ENCODE data around the gene EXT2.

EXT2 gene

DNA sequence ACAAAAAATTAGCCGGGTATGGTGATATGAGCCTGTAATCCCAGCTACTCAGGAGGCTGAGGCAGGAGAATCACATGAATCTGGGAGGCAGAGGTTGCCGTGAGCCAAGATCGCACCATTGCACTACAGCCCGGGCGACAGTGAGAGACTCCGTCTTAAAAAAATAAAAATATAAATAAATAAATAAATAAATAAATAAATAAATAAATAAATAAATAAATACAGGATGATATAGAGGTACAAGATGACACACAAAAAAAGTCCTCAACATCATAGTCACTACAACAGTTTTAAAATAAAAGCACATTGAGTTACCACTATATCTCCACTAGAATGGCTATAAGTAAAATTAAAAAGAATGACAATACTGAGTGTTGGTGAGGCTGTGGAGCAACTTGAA is 116.7 kb downstream of the EXT2 start:
- no peak overlapping the region for H3K4me3 ChIP-seq (ENCODE audit: insufficient read depth, low read depth, low read length)
- H3K4me1 ChIP-seq (ENCODE audit: control insufficient read depth, insufficient read depth, low read length) = no peaks in the 10 kb centered on the region
- H3K36me3 ChIP-seq (ENCODE audit: control insufficient read depth, insufficient read depth, low read length) = no peaks in the 10 kb centered on the region
- peaks cover 5% of the 10 kb centered on the region for H3K27me3 ChIP-seq (ENCODE audit: control insufficient read depth, insufficient read depth, low read length, poor library complexity, severe bottlenecking)
- WGBS, 2 experiments = 92% methylated on average over 3 of the region's 6 CpGs
- H3K9me3 ChIP-seq (ENCODE audit: control insufficient read depth, low read length) = no peaks in the 10 kb centered on the region
- H3K27ac ChIP-seq (ENCODE audit: insufficient read depth, low read depth, low read length, poor library complexity, severe bottlenecking) = no peak overlapping the region

DNA sequence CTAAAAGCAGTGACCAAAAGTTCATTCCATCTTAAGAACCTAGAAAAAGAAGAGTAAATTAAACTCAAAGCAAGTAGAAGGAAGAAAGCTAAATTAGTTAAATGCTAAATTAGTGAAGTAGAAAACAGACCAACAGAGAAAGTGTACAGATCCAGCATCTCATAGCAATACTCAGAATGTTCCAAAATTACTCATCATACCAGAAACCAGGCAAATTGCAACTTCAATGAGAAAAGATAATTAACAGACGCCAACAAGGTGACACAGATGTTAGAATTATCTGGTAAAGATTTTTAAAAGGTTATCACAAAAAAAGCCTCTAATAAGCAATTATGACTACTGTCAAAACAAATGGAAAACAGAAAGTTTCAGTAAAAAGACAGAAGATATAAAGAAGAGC is 117.7 kb downstream of the EXT2 start:
- H3K36me3 ChIP-seq (ENCODE audit: control insufficient read depth, insufficient read depth, low read length) = no peaks in the 10 kb centered on the region
- WGBS, 2 experiments = 100% methylated on average over 1 of the region's 1 CpG; no CpG with 5 or more reads in 1 of the 2 experiments
- H3K4me1 ChIP-seq (ENCODE audit: control insufficient read depth, insufficient read depth, low read length) = no peaks in the 10 kb centered on the region

DNA sequence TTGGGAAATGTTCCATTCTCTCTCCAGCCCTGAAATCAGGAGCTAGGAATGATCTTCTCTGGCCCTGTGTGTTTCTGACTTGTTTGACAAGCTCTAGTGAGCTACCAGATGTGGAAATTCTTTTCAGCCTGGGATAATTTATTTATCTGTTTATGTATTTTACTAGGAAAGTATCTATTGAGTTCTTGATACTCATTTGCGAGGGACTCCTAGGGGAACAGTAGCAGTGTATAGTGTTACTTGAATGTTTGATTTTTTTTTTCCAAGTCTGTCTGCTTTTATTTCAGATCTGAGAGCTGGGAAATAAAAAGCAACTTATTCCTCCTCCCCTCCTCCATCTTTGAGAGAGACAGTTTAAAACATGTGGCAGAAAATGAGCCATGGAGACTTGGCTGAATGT is 122.0 kb downstream of the EXT2 start:
- H3K9me3 ChIP-seq (ENCODE audit: control insufficient read depth, low read length) = no peaks in the 10 kb centered on the region
- H3K27me3 ChIP-seq (ENCODE audit: control insufficient read depth, insufficient read depth, low read length, poor library complexity, severe bottlenecking) = no peaks in the 10 kb centered on the region
- H3K27ac ChIP-seq (ENCODE audit: insufficient read depth, low read depth, low read length, poor library complexity, severe bottlenecking) = no peak overlapping the region
- H3K4me1 ChIP-seq (ENCODE audit: control insufficient read depth, insufficient read depth, low read length) = no peaks in the 10 kb centered on the region
- H3K4me3 ChIP-seq (ENCODE audit: insufficient read depth, low read depth, low read length) = no peak overlapping the region
- WGBS, 2 experiments = 100% methylated on average over 1 of the region's 1 CpG
- H3K36me3 ChIP-seq (ENCODE audit: control insufficient read depth, insufficient read depth, low read length) = no peaks in the 10 kb centered on the region

More for the DNA sequence above, 117.7 kb downstream of the EXT2 start:
- H3K4me3 ChIP-seq (ENCODE audit: insufficient read depth, low read depth, low read length) = no peak overlapping the region
- no peaks in the 10 kb centered on the region for H3K9me3 ChIP-seq (ENCODE audit: control insufficient read depth, low read length)
- peaks cover 5% of the 10 kb centered on the region for H3K27me3 ChIP-seq (ENCODE audit: control insufficient read depth, insufficient read depth, low read length, poor library complexity, severe bottlenecking)
- no peak overlapping the region for H3K27ac ChIP-seq (ENCODE audit: insufficient read depth, low read depth, low read length, poor library complexity, severe bottlenecking)

DNA sequence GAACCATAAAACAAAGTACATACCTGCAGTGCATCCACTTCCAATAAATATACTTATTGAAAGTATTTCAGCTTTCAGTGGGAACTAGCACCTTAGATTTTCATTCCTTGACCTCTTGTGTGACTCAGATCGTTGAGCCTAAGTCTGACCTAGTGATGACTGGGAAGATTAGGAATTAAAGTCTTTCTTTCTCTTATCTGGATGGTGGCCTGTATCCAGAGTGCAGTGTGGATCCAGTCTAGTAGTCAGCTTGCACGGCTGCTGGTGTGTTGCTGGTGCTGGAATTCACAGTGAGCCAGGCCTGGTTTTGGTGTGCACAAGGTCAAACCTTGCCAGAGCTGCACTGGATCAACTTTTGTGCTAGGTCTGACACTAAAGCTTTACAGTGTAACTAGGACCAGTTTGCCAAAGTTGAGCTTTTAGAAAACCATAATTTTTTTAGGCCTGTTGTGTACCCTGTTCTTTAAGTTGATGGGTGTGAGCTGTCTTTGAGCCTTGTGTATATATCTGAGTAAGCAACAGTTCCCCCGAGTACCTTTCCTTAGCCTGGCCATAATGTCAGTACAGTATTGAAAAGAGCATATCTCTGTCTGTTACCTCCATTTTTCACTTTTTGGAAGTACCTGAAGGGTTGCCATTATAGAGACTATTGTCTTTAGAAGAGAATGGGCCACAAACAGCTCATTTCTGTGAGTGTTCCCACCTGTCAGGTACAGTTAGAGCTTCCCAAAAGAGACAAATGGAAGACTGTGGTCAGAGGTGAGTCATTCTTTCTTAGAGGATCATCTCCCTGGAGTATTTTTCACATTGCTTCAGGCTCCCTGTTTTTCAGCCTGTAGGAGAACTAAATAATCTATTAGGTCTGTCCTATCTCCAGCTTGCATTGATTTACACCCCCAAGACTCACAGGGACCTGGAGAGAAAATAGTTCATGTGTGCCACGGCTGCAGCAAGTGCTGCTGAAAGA is 124.6 kb downstream of the EXT2 start:
- Histone ChIP-seq H3K27ac (ENCODE audit: insufficient read depth, low read depth, low read length, poor library complexity, severe bottlenecking) (no peak overlapping the region), H3K4me1 (ENCODE audit: control insufficient read depth, insufficient read depth, low read length) (no peaks in the 10 kb centered on the region), H3K4me3 (ENCODE audit: insufficient read depth, low read depth, low read length) (no peak overlapping the region), H3K9me3 (ENCODE audit: control insufficient read depth, low read length) (no peaks in the 10 kb centered on the region), H3K36me3 (ENCODE audit: control insufficient read depth, insufficient read depth, low read length) (no peaks in the 10 kb centered on the region), H3K27me3 (ENCODE audit: control insufficient read depth, insufficient read depth, low read length, poor library complexity, severe bottlenecking) (no peaks in the 10 kb centered on the region)
- WGBS, 2 experiments = 86 to 94% methylated on average over 4 of the region's 4 CpGs

DNA sequence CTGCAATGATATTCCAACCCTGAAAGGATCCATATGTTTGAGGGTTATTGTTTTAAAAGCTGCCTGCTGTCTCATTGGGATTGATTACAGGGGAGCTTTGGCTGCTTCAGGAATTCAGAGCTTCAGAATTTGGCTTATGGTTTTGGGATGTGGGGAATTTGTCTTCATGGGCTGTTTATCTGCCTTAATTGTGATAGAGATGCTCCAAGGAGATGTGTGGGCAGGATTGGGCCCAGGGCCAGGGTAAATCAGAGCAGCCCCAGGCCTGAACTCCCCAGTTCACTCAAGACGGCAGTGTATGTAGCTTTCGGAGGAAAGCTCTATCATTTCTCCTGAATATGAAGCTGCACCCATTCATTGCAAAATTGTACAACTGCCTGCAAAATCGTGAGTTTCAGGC is 126.0 kb downstream of the EXT2 start:
- no peaks in the 10 kb centered on the region for H3K27me3 ChIP-seq (ENCODE audit: control insufficient read depth, insufficient read depth, low read length, poor library complexity, severe bottlenecking)
- H3K4me3 ChIP-seq (ENCODE audit: insufficient read depth, low read depth, low read length) = no peak overlapping the region
- H3K27ac ChIP-seq (ENCODE audit: insufficient read depth, low read depth, low read length, poor library complexity, severe bottlenecking) = no peak overlapping the region
- no peaks in the 10 kb centered on the region for H3K36me3 ChIP-seq (ENCODE audit: control insufficient read depth, insufficient read depth, low read length)
- 89 to 94% methylated on average over 3 of the region's 3 CpGs for WGBS, 2 experiments
- H3K9me3 ChIP-seq (ENCODE audit: control insufficient read depth, low read length) = no peaks in the 10 kb centered on the region
- H3K4me1 ChIP-seq (ENCODE audit: control insufficient read depth, insufficient read depth, low read length) = no peaks in the 10 kb centered on the region

DNA sequence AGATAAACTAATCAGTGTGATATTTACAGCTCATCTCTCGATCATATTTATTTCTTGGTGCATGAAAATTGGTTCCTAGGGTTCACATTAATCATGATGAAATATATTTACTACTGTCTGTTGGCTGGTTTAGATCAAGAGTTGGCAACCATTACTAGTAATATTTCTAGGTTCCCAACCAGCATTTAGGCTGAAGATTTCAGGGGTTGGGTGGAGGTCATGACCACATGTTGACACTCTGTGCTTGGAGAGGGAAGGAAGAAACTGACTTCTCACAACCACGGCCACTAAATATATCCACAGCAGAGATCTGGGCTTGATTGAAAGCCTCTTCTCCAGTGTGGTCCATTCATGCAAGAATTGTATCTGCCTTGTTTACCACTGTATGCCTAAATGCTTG is 126.5 kb downstream of the EXT2 start:
- 79 to 91% methylated on average over 2 of the region's 2 CpGs for WGBS, 2 experiments
- no peaks in the 10 kb centered on the region for H3K27me3 ChIP-seq (ENCODE audit: control insufficient read depth, insufficient read depth, low read length, poor library complexity, severe bottlenecking)
- H3K9me3 ChIP-seq (ENCODE audit: control insufficient read depth, low read length) = no peaks in the 10 kb centered on the region
- H3K4me3 ChIP-seq (ENCODE audit: insufficient read depth, low read depth, low read length) = no peak overlapping the region
- no peak overlapping the region for H3K27ac ChIP-seq (ENCODE audit: insufficient read depth, low read depth, low read length, poor library complexity, severe bottlenecking)
- H3K4me1 ChIP-seq (ENCODE audit: control insufficient read depth, insufficient read depth, low read length) = no peaks in the 10 kb centered on the region
- H3K36me3 ChIP-seq (ENCODE audit: control insufficient read depth, insufficient read depth, low read length) = no peaks in the 10 kb centered on the region

DNA sequence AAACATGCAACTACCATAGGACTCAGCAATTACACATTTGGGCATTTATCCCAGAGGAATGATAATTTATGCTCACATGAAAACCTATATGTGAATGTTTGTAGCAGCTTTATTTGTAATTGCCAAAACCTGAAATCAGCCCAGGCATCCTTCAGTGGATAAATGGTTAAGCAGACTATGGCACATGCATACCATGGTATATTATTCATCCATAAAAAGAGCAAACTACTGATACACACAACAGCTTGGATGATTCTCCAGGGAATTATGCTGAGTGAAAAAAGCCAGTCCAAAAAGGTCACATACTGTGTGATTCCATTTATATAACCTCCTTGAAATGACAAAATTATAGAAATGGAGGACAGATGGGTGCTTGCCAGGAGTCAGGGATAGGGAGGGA is 127.8 kb downstream of the EXT2 start:
- no peaks in the 10 kb centered on the region for H3K4me1 ChIP-seq (ENCODE audit: control insufficient read depth, insufficient read depth, low read length)
- H3K27ac ChIP-seq (ENCODE audit: insufficient read depth, low read depth, low read length, poor library complexity, severe bottlenecking) = no peak overlapping the region
- H3K4me3 ChIP-seq (ENCODE audit: insufficient read depth, low read depth, low read length) = no peak overlapping the region
- H3K36me3 ChIP-seq (ENCODE audit: control insufficient read depth, insufficient read depth, low read length) = no peaks in the 10 kb centered on the region
- no peaks in the 10 kb centered on the region for H3K9me3 ChIP-seq (ENCODE audit: control insufficient read depth, low read length)
- no peaks in the 10 kb centered on the region for H3K27me3 ChIP-seq (ENCODE audit: control insufficient read depth, insufficient read depth, low read length, poor library complexity, severe bottlenecking)

DNA sequence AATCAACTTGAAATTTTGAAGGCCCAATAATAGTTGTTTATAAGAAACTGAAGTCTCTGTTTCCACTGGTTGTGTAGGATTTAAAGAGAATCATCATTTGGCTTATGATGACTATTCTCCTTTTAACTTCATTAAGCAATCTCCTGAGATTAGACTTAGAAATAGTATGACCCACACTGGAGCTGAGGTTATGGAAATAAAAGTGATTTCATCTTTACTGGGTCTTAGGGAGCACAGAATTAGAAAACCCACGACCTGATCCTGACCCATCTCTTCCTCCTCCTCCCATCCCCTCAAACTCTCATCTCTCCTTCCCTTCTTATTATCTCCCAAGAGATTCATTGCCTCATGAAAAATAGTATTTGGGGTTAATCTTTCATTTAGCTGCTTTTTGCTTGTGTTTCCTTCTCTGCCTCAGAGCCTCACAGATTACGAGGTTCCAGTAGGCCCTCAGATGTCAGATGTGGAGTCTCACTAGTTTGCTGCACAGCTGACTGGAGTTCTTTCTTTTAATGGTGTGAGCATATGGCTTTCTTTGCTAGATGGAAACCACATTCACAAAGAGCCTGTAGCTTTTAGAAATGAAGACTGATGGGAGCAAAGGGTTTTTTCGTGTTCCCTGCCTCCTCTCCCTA is 129.5 kb downstream of the EXT2 start:
- Histone ChIP-seq H3K36me3 (ENCODE audit: control insufficient read depth, insufficient read depth, low read length) (no peaks in the 10 kb centered on the region), H3K27ac (ENCODE audit: insufficient read depth, low read depth, low read length, poor library complexity, severe bottlenecking) (no peak overlapping the region), H3K4me1 (ENCODE audit: control insufficient read depth, insufficient read depth, low read length) (no peaks in the 10 kb centered on the region), H3K9me3 (ENCODE audit: control insufficient read depth, low read length) (no peaks in the 10 kb centered on the region), H3K4me3 (ENCODE audit: insufficient read depth, low read depth, low read length) (no peak overlapping the region), H3K27me3 (ENCODE audit: control insufficient read depth, insufficient read depth, low read length, poor library complexity, severe bottlenecking) (no peaks in the 10 kb centered on the region)
- WGBS, 2 experiments = 90 to 94% methylated on average over 3 of the region's 3 CpGs

DNA sequence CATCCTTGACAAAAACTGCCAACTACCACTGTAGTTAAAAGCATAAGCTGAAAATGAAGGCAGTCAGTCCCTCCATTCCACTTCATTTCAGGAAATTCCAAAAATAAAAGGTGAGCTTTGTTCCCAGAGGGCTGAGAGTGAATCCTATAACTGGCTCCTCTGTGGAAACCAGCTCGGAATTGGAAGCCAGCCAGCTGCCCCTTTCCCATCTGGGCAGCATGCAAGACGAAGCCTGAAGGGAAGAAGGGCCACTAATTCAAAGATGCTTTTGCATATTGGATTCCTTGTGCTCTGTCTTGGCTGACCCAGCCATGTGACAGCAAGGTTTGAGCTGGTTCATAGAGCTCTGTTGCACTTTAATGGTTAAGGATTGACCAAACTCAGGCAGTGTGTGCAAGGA is 131.0 kb downstream of the EXT2 start:
- no peaks in the 10 kb centered on the region for H3K36me3 ChIP-seq (ENCODE audit: control insufficient read depth, insufficient read depth, low read length)
- whole genome bisulfite sequencing, 2 experiments = 93 to 95% methylated on average over 2 of the region's 2 CpGs
- H3K9me3 ChIP-seq (ENCODE audit: control insufficient read depth, low read length) = no peaks in the 10 kb centered on the region
- no peak overlapping the region for H3K4me3 ChIP-seq (ENCODE audit: insufficient read depth, low read depth, low read length)
- no peak overlapping the region for H3K27ac ChIP-seq (ENCODE audit: insufficient read depth, low read depth, low read length, poor library complexity, severe bottlenecking)
- H3K4me1 ChIP-seq (ENCODE audit: control insufficient read depth, insufficient read depth, low read length) = no peaks in the 10 kb centered on the region
- no peaks in the 10 kb centered on the region for H3K27me3 ChIP-seq (ENCODE audit: control insufficient read depth, insufficient read depth, low read length, poor library complexity, severe bottlenecking)

DNA sequence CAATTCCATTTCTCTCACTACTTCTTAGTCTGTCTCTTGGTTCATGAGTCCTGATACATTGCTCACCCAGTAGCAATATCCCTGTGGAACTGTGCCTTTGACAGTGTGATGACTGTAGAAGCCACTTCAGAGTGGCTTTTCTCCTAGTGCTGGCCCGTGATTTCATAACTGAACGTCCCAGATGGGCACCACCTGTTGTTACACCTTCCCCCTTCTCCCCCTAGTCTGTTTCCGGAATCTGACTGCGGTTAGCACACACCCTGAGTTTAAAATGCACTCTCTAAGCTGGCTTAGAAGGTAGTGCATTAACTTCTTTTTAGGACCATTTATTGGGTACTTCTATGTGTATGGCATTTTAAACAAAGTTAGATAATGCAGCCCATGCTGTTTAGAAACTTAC is 131.5 kb downstream of the EXT2 start:
- no peaks in the 10 kb centered on the region for H3K27me3 ChIP-seq (ENCODE audit: control insufficient read depth, insufficient read depth, low read length, poor library complexity, severe bottlenecking)
- no peak overlapping the region for H3K4me3 ChIP-seq (ENCODE audit: insufficient read depth, low read depth, low read length)
- no peak overlapping the region for H3K27ac ChIP-seq (ENCODE audit: insufficient read depth, low read depth, low read length, poor library complexity, severe bottlenecking)
- no peaks in the 10 kb centered on the region for H3K4me1 ChIP-seq (ENCODE audit: control insufficient read depth, insufficient read depth, low read length)
- no peaks in the 10 kb centered on the region for H3K36me3 ChIP-seq (ENCODE audit: control insufficient read depth, insufficient read depth, low read length)
- no peaks in the 10 kb centered on the region for H3K9me3 ChIP-seq (ENCODE audit: control insufficient read depth, low read length)
- 71 to 87% methylated on average over 3 to 4 of the region's 4 CpGs for WGBS, 2 experiments

Measured in ectodermal cell (in vitro differentiated cells).